ENCODE measurements around the gene TEX261.

TEX261 gene

GRCh38 chr2:70981866-70982810 is 12.5 kb downstream of the TEX261 start:
- DNase-seq, result no peak
- no peak for TF ChIP-seq POLR2A (IDR thresholded peaks at IDR 0.05; ENCODE audit: low read length)
- TF ChIP-seq GATA1 (IDR thresholded peaks at IDR 0.05; ENCODE audit: low read depth, low read length), result no peak

- TF ChIP-seq GATA1 (IDR thresholded peaks at IDR 0.05; ENCODE audit: low read depth, low read length) (no peak), POLR2A (IDR thresholded peaks at IDR 0.05; ENCODE audit: low read length) (no peak)
- DNase-seq, result no peak
Measured at GRCh38 chr2:70981421-70981820, 13.3 kb downstream of the TEX261 start.

GRCh38 chr2:70979626-70980025 is 15.0 kb downstream of the TEX261 start:
- DNase-seq, result no peak
- TF ChIP-seq POLR2A (IDR thresholded peaks at IDR 0.05; ENCODE audit: low read length), result no peak
- no peak for TF ChIP-seq GATA1 (IDR thresholded peaks at IDR 0.05; ENCODE audit: low read depth, low read length)

GRCh38 chr2:70979180-70979488 is 15.5 kb downstream of the TEX261 start:
- TF ChIP-seq GATA1 (IDR thresholded peaks at IDR 0.05; ENCODE audit: low read depth, low read length), result no peak
- no peak for TF ChIP-seq POLR2A (IDR thresholded peaks at IDR 0.05; ENCODE audit: low read length)
- no peak for DNase-seq

GRCh38 chr2:70978341-70979179 is 16.1 kb downstream of the TEX261 start, which contains the start of gene ANKRD53:
ANKRD53 (plus strand) TSS chr2:70978630; CDS start chr2:70978646, 16 bp downstream.
- peak; percentile 65 to 75 for DNase-seq
- TF ChIP-seq GATA1 (IDR thresholded peaks at IDR 0.05; ENCODE audit: low read depth, low read length) (no peak), POLR2A (IDR thresholded peaks at IDR 0.05; ENCODE audit: low read length) (peak; percentile 38)

GRCh38 chr2:70977605-70978205 is 17.0 kb downstream of the TEX261 start:
- TF ChIP-seq POLR2A (IDR thresholded peaks at IDR 0.05; ENCODE audit: low read length) (no peak), GATA1 (IDR thresholded peaks at IDR 0.05; ENCODE audit: low read depth, low read length) (no peak)
- DNase-seq, result peak; percentile 55 to 65

- peak; percentile 48 to 64 for DNase-seq
- no peak for TF ChIP-seq POLR2A (IDR thresholded peaks at IDR 0.05; ENCODE audit: low read length)
- TF ChIP-seq GATA1 (IDR thresholded peaks at IDR 0.05; ENCODE audit: low read depth, low read length), result no peak
Measured at GRCh38 chr2:70975237-70975636, 19.4 kb downstream of the TEX261 start.

- no peak for DNase-seq
- TF ChIP-seq GATA1 (IDR thresholded peaks at IDR 0.05; ENCODE audit: low read depth, low read length) (no peak), POLR2A (IDR thresholded peaks at IDR 0.05; ENCODE audit: low read length) (no peak)
Measured at GRCh38 chr2:70974592-70974991, 20.1 kb downstream of the TEX261 start.

GRCh38 chr2:70967189-70967588 is 27.5 kb downstream of the TEX261 start:
- no peak for TF ChIP-seq GATA1 (IDR thresholded peaks at IDR 0.05; ENCODE audit: low read depth, low read length)
- no peak for TF ChIP-seq POLR2A (IDR thresholded peaks at IDR 0.05; ENCODE audit: low read length)
- no peak for DNase-seq

- no peak for TF ChIP-seq GATA1 (IDR thresholded peaks at IDR 0.05; ENCODE audit: low read depth, low read length)
- TF ChIP-seq POLR2A (IDR thresholded peaks at IDR 0.05; ENCODE audit: low read length), result no peak
- DNase-seq, result no peak
Measured at GRCh38 chr2:70966681-70967080, 28.0 kb downstream of the TEX261 start.

GRCh38 chr2:70965506-70965905 is 29.2 kb downstream of the TEX261 start:
- TF ChIP-seq GATA1 (IDR thresholded peaks at IDR 0.05; ENCODE audit: low read depth, low read length) (no peak), POLR2A (IDR thresholded peaks at IDR 0.05; ENCODE audit: low read length) (no peak)
- no peak for DNase-seq

- peak; percentile 88 to 93 for DNase-seq
- no peak for TF ChIP-seq POLR2A (IDR thresholded peaks at IDR 0.05; ENCODE audit: low read length)
- TF ChIP-seq GATA1 (IDR thresholded peaks at IDR 0.05; ENCODE audit: low read depth, low read length), result no peak
Measured at GRCh38 chr2:70964596-70965386, 29.9 kb downstream of the TEX261 start.

GRCh38 chr2:70964133-70964532 is 30.5 kb downstream of the TEX261 start:
- no peak for DNase-seq
- TF ChIP-seq GATA1 (IDR thresholded peaks at IDR 0.05; ENCODE audit: low read depth, low read length), result no peak
- TF ChIP-seq POLR2A (IDR thresholded peaks at IDR 0.05; ENCODE audit: low read length), result no peak
